Parathyroid adenoma (tissue), 2 donors: ENCODE results near the gene C3orf33.
"Not testable (repeated sequence)": the region's sequence is repeated elsewhere in the genome, so short reads cannot be mapped to it uniquely, and the experiment has no call there.

Experiments used
- H2AFZ ChIP-seq: fragments of 300-600 bp; sonication (generic); one replicate; pipeline ENCODE4 v1.7.0; 2017; ENCODE audit warnings: antibody characterized with exemption, mild to moderate bottlenecking
- H3K27ac ChIP-seq: fragments of 300-600 bp; sonication (generic); one replicate; pipeline ENCODE4 v1.7.0; 2017
- H3K27me3 ChIP-seq: fragments of 300-600 bp; sonication (generic); one replicate; pipeline ENCODE4 v1.7.0; 2017; ENCODE audit warnings: low read length; ENCODE audit not compliant: control insufficient read depth, insufficient read depth
- H3K36me3 ChIP-seq: fragments of 300-600 bp; sonication (generic); one replicate; pipeline ENCODE4 v1.7.0; 2017; ENCODE audit warnings: low read length; ENCODE audit not compliant: control insufficient read depth, insufficient read depth
- H3K4me1 ChIP-seq: fragments of 300-600 bp; sonication (generic); one replicate; pipeline ENCODE4 v1.7.0; 2017; ENCODE audit warnings: control low read depth
- H3K4me2 ChIP-seq: fragments of 300-600 bp; sonication (generic); one replicate; pipeline ENCODE4 v1.7.0; 2017; ENCODE audit warnings: low read length
- H3K4me3 ChIP-seq: fragments of 300-600 bp; sonication (generic); one replicate; pipeline ENCODE4 v1.7.0; 2017; ENCODE audit warnings: low read depth, low read length
- H3K79me2 ChIP-seq: fragments of 300-600 bp; sonication (generic); one replicate; pipeline ENCODE4 v1.7.0; 2017; ENCODE audit warnings: control low read depth
- H3K9ac ChIP-seq: fragments of 300-600 bp; sonication (generic); one replicate; pipeline ENCODE4 v1.7.0; 2017; ENCODE audit warnings: mild to moderate bottlenecking
- H3K9me3 ChIP-seq: fragments of 300-600 bp; sonication (generic); one replicate; pipeline ENCODE4 v1.7.0; 2017; ENCODE audit warnings: low read length; ENCODE audit not compliant: control insufficient read depth
- CTCF ChIP-seq: fragments of 300-600 bp; sonication (generic); IDR thresholded peaks from one replicate; pipeline ENCODE4 v1.7.0; 2017; ENCODE audit warnings: antibody characterized with exemption, mild to moderate bottlenecking
- donor health status: primary hyperparathyroidism.

Gene C3orf33

GRCh38 chr3:155805802-155806618, at the start of gene C3orf33:
C3orf33 (minus strand) TSS chr3:155806278; CDS start chr3:155806252, 26 bp downstream.
- no peaks in the 10 kb centered on the region for H3K27me3 ChIP-seq
- H3K4me3 ChIP-seq: peak within 1 kb of the TSS; percentile 69
- TF ChIP-seq CTCF: peak; percentile 95
- H3K9me3 ChIP-seq: no peaks in the 10 kb centered on the region
- peaks cover 3% of the 10 kb centered on the region for H3K4me1 ChIP-seq
- no peaks in the 10 kb centered on the region for H3K79me2 ChIP-seq
- H2AFZ ChIP-seq: peak within 1 kb of the TSS; percentile 99
- peak within 1 kb of the TSS; percentile 92 for H3K9ac ChIP-seq
- H3K4me2 ChIP-seq: peak within 1 kb of the TSS; percentile 73
- H3K36me3 ChIP-seq: no peaks in the 10 kb centered on the region
- H3K27ac ChIP-seq: peak within 1 kb of the TSS; percentile 71

GRCh38 chr3:155854141-155854940, 48.3 kb upstream of the C3orf33 start, which contains the start of gene SLC33A1:
SLC33A1 (minus strand) TSS chr3:155854427; CDS start chr3:155853997, 430 bp downstream.
- Histone ChIP-seq H3K36me3 (no peaks in the 10 kb centered on the region), H3K4me2 (peak within 1 kb of the TSS; percentile 95), H3K9ac (peak within 1 kb of the TSS; percentile 55), H3K9me3 (no peaks in the 10 kb centered on the region), H3K27ac (peak within 1 kb of the TSS; percentile 91), H3K27me3 (no peaks in the 10 kb centered on the region), H3K4me3 (peak within 1 kb of the TSS; percentile 80), H3K4me1 (peaks cover 15% of the 10 kb centered on the region), H3K79me2 (peaks cover 19% of the 10 kb centered on the region), H2AFZ (peak within 1 kb of the TSS; percentile 90)
- no peak for TF ChIP-seq CTCF

- Histone ChIP-seq H3K9ac (peak overlapping the region; percentile 55), H3K4me1 (peaks cover 18% of the 10 kb centered on the region), H3K27ac (peak overlapping the region; percentile 91), H2AFZ (peak overlapping the region; percentile 90), H3K9me3 (no peaks in the 10 kb centered on the region), H3K27me3 (no peaks in the 10 kb centered on the region), H3K79me2 (peaks cover 22% of the 10 kb centered on the region), H3K36me3 (no peaks in the 10 kb centered on the region), H3K4me2 (peak overlapping the region; percentile 93), H3K4me3 (peak overlapping the region; percentile 80)
- no peak for TF ChIP-seq CTCF
Measured at GRCh38 chr3:155853214-155854140, 47.4 kb upstream of the C3orf33 start.

GRCh38 chr3:155852341-155852740, 46.3 kb upstream of the C3orf33 start:
- no peaks in the 10 kb centered on the region for H3K9me3 ChIP-seq
- H3K4me3 ChIP-seq: peak overlapping the region; percentile 80
- H3K9ac ChIP-seq: no peak overlapping the region
- H3K4me2 ChIP-seq: peak overlapping the region; percentile 93
- TF ChIP-seq CTCF: no peak
- peaks cover 18% of the 10 kb centered on the region for H3K4me1 ChIP-seq
- no peaks in the 10 kb centered on the region for H3K36me3 ChIP-seq
- no peaks in the 10 kb centered on the region for H3K27me3 ChIP-seq
- no peak overlapping the region for H2AFZ ChIP-seq
- H3K79me2 ChIP-seq: peaks cover 29% of the 10 kb centered on the region
- no peak overlapping the region for H3K27ac ChIP-seq

- H2AFZ ChIP-seq, H3K36me3 ChIP-seq, H3K9me3 ChIP-seq, H3K27ac ChIP-seq, H3K27me3 ChIP-seq, H3K9ac ChIP-seq, H3K4me2 ChIP-seq, H3K4me3 ChIP-seq: not testable (repeated sequence)
- Histone ChIP-seq H3K4me1 (peaks cover 18% of the 10 kb centered on the region), H3K79me2 (peaks cover 29% of the 10 kb centered on the region)
Measured at GRCh38 chr3:155849404-155849803, 43.3 kb upstream of the C3orf33 start.
